AG20443 (cell line): ENCODE measurements around the gene CBX3.
"Not testable (repeated sequence)": the region's sequence is repeated elsewhere in the genome, so short reads cannot be mapped to it uniquely, and the experiment has no call there.

Experiments used
- DNase-seq: peaks from one replicate; pipeline ENCODE4 v3.0.0; 2012; ENCODE audit warnings: low spot score, mixed read lengths

Gene CBX3

GRCh38 chr7:26202019-26202990, 760 bp downstream of the CBX3 start:
- peak; percentile 63 for DNase-seq

- DNase-seq, result no peak
These were observed 1.5 kb downstream of the CBX3 start for GRCh38 chr7:26203016-26203415.

- DNase-seq, result no peak
These were observed 6.5 kb downstream of the CBX3 start for GRCh38 chr7:26208040-26208439.

- DNase-seq, result no peak
These were observed 11.6 kb downstream of the CBX3 start for GRCh38 chr7:26212921-26213718.

GRCh38 chr7:26213807-26214515, 12.4 kb downstream of the CBX3 start:
- DNase-seq, result no peak

- DNase-seq, result no peak
These were observed 14.5 kb downstream of the CBX3 start for GRCh38 chr7:26216049-26216448.

- no peak for DNase-seq
These were observed 22.8 kb downstream of the CBX3 start for GRCh38 chr7:26224359-26224758.

- DNase-seq, result no peak
These were observed 26.4 kb downstream of the CBX3 start for GRCh38 chr7:26227987-26228386.

- no peak for DNase-seq
These were observed 32.5 kb downstream of the CBX3 start for GRCh38 chr7:26233902-26234511.

- no peak for DNase-seq
These were observed 35.7 kb downstream of the CBX3 start for GRCh38 chr7:26237035-26237807.

- DNase-seq, result no peak
These were observed 36.5 kb downstream of the CBX3 start for GRCh38 chr7:26238032-26238431.

- DNase-seq, result no peak
These were observed 43.6 kb downstream of the CBX3 start for GRCh38 chr7:26245150-26245549.

- DNase-seq, result no peak
These were observed 48.7 kb downstream of the CBX3 start for GRCh38 chr7:26250239-26250638.

GRCh38 chr7:26261866-26262265, 60.3 kb downstream of the CBX3 start:
- DNase-seq, result not testable (repeated sequence)
